GM21786 (cell line): ENCODE measurements around the gene SH3BGRL.

Source experiments
- ATAC-seq: cut with Tn5 transposase; IDR thresholded peaks from one replicate; pipeline ENCODE4 v1.9.1; 2021; ENCODE audit not compliant: unreplicated experiment

The SH3BGRL gene

DNA sequence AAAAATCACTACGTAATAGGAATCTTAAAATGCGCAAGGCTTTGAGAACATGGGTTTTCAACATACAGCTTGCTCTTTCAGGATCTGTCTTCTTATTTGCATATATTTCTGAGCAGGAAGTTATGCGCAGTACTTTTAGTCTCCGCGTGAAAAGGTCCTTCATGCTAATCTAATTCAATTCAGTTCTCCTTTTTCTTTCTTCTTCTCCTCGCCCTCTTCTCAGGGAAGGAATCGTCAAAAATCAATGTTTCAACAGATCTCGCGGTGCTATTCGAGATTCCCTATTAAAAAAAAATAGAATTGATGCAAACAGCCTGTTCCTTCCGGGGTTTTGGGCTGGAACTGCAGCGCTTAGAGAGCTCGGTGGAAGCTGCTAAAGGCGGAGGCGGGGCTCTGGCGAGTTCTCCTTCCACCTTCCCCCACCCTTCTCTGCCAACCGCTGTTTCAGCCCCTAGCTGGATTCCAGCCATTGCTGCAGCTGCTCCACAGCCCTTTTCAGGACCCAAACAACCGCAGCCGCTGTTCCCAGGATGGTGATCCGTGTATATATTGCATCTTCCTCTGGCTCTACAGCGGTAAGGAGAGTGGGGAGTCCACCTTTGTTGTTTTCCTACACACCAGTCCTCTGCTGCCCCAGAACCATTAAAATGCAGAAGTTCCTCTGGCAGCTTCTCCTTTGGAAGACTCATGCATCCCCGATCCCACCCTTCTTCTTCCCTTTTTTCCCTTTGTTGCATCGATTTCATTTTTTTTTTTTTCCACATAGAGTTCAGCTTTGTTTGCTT is at the start of gene SH3BGRL, which contains the start of gene HMGN5:
Gene SH3BGRL, plus strand, starts transcription at position 432 of the 785 bp plus-strand sequence. Its CDS starts 99 bp downstream, at position 531.
Gene HMGN5, minus strand, starts transcription at position 243 of the 785 bp plus-strand sequence. CDS start 80,364 bp downstream, outside the sequence.
- peak; percentile 91 for ATAC-seq

DNA sequence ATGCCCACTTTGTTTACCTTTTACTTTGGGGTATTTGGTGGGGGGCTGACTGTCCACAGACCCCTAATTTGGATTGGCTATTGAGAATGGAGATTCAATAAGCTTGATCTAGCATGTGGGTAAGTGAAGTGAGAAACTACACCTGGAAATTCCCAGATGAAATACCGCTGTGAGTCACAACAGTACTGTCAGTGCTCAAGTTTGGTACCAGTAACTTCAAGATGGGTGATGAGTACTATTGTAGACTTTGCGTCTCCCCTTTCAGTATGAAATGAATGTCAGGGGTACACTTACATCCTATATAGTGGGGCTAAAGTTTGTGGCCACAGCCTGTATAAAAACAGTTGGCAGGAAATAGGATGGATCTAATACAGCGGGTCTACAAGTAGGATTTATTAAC is 33.5 kb upstream of the SH3BGRL start:
- no peak for ATAC-seq

DNA sequence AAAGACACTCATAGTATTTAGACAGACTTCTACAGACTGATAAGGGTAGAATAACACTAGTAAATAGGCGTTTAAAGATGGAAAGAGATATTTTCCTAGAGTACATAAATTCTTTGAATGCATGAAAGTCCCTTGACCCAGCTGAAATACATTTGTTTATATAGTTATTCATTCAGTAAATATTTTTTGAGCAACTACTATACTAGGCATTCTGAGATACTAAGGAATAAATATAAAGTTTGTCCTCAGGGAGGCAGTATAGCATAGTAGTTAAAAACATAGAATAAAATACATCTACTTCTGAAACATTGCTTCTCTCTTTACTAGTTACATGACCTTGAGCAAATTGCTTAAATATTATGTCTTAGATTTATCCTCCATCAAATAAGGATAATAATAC is 27.6 kb upstream of the SH3BGRL start:
- no peak for ATAC-seq

DNA sequence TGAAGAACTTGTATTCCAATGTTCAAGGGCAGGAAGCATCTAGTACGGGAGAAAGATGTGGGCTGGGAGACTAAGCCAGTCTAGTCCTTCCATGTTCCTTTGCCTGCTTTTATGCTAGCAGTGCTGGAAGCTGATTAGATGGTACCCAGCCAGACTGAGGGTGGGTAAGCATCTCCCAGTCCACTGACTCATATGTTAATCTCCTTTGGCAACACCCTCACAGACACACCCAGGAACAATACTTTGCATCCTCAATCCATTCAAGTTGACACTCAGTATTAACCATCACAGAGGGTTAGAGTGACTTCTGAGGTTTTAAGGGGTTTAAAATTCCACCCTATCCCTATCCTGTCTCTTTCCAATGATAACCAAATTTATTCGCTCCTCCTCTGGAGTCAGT is 6.6 kb upstream of the SH3BGRL start:
- ATAC-seq = no peak

DNA sequence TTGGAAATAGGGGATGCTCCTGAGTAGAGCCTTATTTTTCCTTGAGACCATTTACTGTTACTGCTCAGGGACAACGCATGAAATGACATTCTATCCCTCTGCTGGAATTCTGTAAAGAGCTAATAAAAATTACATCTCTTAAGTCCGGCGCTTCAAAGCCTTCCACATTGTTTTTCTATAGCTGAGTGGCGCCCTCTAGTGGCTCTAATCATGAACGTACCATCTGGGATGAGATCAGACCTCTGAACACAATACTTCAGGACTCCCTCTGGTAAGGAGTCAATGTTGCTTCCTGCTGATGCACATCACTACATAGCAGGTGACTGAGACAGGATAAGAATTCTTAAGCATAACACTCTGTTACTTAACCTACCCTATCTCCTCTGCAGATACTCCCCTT is 6.2 kb upstream of the SH3BGRL start:
- ATAC-seq = peak; percentile 98

DNA sequence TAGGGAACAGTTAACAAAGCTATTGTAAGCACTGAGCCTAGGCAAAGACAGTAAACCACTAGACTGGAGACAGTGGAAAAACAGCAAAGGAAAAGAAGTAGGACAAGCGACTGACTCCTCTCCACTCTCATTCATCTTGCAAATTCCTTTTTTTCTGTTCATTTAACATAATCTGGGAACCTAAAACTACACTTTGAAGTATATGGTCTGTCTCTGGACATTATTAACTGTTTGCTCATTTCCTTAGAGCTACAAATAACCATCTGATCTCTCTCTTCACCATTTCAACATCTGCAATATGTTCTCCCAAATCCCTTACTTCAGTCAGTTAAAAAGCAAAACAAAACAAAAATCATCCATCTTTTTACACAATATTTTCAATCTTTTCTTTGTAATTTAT is 831 bp upstream of the SH3BGRL start:
- ATAC-seq = no peak

DNA sequence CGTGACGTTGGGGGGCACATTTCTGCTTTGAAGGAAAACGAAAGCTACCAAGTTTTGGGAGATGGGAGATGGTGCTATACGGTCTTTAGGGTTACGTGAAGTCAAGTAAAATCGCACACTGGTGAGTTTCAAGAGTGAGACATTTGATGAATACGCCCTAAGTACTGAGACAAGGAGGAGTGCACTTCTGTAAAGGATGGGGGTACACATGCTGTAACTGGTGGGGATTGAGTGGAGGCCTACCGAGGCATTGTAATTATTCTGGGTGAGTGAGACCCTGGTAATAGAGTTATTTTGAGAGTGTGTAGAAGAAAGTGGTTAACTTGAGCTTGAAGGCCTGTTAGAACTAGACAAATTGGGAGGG is 536 bp downstream of the SH3BGRL start:
- no peak for ATAC-seq

DNA sequence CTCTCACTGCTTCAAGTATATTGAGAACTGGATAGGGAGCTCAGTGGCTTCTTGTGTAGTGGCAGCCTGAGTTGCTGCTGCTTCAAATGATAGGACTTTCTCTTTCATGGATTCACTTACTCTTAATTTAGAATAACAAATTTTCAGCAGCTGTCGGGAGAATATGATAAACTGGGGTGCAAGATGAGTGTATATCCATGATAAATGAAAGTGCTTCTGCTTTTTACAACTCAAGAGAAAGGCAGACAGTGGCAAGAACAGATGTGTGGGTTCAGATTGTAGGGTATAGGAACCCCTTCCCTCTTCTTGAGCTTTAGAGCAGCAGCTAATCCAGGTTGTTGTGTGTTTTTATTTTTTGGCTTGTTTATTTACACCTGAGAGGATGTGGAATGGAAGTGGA is 1.0 kb downstream of the SH3BGRL start:
- ATAC-seq = no peak

DNA sequence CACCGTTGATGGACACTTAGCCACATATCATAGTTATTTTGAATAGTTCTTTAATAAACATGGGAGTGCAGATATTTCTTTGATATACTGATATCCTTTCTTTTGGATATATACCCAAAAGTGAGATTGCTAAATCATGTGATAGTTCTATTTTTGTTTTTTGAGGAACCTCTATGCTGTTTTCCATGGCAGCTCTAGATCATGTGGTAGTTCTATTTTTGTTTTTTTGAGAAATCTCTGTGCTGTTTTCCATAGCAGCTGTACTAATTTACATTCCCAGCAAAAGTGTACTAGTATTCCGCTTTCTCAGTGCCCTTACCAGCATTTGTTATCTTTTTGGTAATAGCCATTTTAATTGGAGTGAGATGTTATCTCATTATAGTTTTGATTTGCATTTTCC is 3.6 kb downstream of the SH3BGRL start:
- ATAC-seq = no peak

DNA sequence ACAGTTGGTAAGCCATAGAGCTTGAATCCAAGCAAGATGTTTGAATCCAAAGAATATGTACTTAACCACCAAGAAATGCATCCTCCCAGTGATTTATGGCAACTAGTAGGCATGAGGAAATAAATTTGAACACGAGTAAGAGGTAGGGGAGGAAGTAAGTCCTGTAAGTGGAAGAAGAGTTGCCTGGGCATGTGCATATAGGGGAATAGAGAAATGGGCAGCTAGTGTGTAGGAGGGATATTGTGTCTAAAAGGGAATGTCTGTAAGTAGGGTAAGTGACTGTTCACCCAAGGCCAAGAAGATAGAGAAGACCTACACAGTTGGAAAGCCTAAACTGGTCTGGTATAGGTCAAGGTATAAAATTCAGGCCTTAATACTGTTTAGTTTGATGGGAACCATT is 4.6 kb downstream of the SH3BGRL start:
- ATAC-seq = no peak

DNA sequence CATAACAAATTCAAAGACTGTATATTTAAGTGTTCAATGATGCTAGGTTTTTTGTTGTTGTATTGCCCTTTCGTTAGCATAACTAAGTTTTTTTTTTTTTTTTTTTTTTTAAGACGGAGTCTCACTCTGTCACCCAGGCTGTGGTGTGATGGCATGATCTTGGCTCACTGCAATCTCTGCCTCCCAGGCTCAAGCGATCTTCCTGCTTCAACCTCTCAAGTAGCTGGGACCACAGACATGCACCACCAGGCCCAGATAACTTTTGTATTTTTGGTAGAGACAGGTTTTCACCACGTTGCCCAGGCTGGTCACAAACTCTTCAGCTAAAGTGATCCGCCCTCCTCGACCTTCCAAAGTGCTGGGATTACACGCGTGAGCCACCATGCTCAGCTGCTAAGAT is 7.0 kb downstream of the SH3BGRL start:
- ATAC-seq = no peak

DNA sequence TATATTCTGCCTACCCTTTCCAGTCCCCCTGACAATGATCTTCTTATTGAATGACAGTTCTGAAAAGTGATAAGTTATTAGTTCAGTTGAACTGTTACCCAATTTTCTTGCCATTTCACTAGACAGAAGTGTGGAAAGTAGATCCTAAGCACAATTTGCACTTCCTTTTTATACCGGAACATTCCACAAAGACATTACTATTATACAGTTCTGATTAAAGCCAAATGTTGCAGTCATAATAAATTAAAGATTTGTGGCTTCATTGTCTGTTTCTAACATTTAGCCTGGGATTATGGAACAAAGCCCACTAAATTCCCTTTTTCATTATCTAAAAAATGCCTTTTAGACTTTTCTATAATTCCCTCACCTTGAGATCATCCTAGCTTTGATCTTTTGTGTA is 13.8 kb downstream of the SH3BGRL start:
- no peak for ATAC-seq

DNA sequence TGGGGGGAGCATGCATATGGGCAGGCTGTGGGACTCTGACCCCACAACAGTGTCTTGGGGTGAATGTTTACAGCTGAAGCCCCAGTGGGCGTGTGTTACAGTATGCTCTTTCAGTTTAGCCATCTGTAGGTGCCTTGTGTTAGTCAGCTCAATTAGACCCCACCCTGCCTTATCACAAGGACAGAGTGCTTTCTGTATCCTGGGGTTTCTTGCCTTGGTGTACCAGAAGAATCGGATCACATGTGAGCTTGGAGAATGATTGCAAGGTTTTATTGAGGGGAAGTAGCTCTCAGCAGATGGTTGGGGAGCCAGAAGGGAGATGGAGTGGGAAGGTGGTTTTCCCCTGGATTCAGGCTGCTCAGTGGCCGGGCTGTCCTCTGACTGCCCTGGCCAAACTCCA is 27.3 kb downstream of the SH3BGRL start:
- ATAC-seq = no peak

DNA sequence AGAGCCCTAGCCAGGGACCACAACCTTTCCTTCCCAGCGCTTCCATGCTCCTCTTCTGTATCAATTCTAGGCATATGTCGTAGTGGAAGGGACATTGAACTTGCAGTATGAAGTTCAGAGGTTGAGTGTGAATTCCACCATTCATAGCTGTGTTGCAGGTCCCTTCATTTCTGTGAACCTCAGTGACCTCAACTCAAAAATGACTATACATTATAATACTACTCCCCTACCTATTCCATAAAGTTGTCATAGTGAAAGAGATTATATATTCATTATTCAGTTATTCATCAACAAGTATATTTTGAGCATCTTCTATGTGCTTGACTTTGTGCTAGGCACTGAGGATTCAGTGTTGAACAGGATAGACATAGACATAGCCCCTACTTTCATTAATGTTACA is 28.0 kb downstream of the SH3BGRL start:
- no peak for ATAC-seq

DNA sequence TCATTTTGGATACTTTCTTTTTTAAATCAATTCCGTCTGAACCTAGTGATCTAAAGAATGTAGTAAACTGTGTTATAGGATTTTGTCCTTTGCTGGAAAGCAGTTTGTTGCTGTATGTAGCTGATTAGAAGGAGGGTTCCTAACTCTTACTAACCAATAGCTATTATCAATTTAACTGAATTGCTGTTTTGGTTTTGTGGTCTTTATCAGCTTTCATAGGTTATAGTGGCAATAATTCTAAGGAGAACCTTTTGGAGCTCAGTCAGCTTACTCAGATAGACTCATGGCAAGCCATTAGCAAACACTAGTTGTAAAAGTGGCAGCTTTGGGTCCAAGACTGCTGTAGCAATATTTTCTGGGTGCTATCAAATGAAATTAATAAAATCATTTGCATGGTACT is 29.6 kb downstream of the SH3BGRL start:
- no peak for ATAC-seq

DNA sequence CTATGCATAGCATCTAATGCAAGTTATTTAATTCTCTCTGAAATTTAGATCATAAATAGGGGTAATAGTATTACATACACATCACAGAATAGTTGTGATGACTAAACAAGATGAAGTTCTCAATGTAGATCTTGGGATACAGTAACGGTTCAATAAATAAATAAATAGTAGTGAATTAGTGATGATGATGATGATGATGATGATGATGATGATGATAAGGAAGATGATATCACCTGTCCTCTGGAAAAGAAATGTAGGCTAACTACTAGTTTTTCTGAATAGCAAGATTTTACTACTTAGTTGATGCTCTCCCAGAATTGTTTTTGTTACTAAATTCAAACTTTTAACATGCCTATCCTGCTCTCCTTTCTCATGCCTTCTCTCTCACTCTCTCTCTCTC is 30.3 kb downstream of the SH3BGRL start:
- no peak for ATAC-seq

DNA sequence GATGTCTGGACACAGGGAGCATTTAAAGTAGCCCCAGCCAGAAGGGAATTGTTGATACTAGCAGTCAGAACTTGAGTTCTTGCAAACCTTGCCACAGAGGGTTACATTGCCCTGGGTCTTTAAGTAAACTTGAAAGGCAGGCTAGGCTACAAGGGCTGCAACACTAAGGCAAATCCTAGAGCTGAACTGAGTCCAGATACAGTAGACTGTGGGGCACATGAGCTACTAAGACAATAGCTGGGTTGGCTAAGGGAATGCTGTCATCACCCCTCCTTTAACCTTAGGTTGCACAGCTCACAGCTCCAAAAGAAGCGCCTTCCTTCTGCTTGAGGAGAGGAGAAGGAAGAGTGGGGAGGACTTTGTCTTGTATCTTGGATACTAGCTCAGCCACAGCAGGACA is 35.6 kb downstream of the SH3BGRL start:
- ATAC-seq = no peak

DNA sequence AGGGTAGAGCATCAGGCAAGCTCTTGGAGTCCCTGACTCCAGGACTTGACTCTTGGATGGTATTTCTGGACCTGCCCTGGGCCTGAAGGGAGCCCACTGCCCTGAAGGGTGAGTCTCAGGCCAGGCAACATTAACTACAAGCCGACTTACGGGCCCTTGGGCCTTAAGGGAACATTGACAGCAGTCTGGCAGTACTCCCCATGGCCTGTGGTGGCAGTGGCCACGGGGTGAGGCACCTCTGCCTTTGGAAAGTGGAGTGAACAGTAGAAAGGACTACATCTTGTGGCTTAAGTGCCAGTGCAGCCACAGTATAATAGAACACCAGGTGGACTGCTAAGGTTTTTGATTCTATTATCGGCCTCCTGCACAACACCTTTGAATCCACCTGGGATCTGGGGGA is 36.3 kb downstream of the SH3BGRL start:
- no peak for ATAC-seq

DNA sequence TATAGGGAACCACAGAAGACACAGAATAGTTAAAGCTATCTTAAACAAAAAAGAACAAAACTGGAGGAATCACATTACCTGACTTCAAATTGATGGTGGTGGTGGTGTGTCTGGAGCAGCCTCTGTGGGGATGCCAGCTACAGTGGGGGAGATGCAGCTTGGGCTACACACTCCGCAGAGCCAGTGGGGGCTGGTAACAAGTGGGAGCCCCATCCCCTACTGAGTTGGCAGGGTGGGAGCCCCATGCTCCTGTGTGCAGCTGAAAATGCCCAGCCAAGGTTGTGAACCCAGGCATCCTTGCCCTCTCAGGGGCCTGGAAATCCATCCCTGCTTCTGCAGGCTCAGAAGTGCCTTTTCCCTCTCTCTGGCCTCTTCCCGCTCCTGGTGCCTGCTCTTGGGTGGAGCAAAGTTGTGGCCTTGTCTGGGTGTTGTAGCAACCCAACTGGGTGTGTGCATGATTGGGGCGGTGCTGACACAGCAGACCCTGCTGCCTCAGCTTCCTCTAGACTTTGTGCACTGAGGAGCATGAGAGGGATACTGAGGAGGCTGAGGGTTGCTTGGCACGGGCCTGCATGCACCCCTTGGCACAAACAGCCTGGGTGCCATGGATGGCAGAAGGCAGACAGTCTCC is 38.9 kb downstream of the SH3BGRL start:
- no peak for ATAC-seq

DNA sequence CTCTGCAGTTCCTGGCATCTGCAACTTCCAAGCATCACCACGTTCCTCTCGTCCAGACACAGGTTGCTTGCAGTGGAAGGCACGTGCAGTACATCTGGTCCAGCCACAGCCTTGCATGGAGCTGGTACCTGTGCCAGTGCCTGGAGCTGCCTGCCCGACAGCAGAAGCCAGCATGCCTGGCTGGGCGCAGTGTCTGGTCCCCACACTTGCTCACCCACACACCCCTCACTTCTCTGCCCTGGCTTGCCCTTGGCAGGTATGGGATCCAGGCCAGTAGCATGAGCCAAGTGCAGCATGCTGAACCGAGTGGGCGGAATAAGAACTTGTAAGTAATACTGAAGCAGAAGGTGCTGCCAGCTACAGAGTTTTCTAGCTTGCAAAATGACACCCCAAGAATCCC is 39.9 kb downstream of the SH3BGRL start:
- ATAC-seq = no peak

DNA sequence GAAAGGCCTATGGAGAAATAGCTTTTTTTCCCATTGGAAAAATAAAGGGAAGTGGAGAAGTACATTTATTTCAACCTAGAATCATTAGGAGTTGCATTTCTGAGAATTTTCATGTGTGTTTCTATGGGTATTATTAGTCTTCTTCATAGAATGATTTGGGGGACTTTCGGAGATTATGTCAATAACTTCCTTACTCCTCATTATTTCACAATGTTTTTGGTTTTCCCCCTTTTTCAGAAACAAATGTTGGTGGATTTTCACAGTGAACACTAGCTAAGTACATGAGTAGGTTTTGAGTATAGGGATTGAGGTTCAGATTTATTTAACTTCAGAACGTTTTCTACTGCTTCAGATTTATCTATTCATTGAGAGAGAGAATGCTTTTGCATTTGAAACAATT is 54.0 kb downstream of the SH3BGRL start:
- ATAC-seq = no peak

DNA sequence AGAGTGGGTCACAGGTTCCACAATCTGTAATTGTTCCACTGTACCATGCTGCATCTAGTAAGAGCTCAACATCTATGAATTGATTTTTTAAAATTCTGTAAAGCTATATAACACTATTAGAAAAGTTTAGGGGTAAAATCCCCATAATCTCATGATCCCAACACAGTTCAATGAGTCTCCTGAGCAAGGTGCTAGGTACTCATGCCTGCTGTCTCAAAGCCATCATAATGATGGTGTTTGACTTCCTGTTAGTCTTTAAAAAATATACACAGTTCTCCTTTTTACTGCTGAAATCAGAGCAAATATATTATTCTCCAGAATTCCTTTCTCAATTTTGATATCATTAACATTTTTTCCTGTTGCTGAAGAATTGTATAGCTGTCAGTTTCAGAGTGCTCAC is 55.9 kb downstream of the SH3BGRL start:
- ATAC-seq = no peak
